GM12891 (cell line): ENCODE data around the gene ZDHHC18.
"Not testable (repeated sequence)": the region's sequence is repeated elsewhere in the genome, so short reads cannot be mapped to it uniquely, and the experiment has no call there.

Experiments
- DNase-seq: peaks from one replicate; pipeline ENCODE4 v3.0.0; 2011; ENCODE audit warnings: low spot score; ENCODE audit not compliant: insufficient read length
- FAIRE-seq: peaks from 2 replicates; lab custom pipeline; 2011; peaks lifted over from hg19 to GRCh38; lab: Jason Lieb, UNC
- PAX5 ChIP-seq: IDR thresholded peaks from 2 replicates; pipeline ENCODE4 v1.6.1; 2011; ENCODE audit warnings: low read length, moderate library complexity, mild to moderate bottlenecking; ENCODE audit not compliant: insufficient read depth, severe bottlenecking
- POLR2A ChIP-seq: IDR thresholded peaks from 2 replicates; pipeline ENCODE4 v1.6.1; 2011; ENCODE audit warnings: low read depth, low read length, control low read depth
- POLR2AphosphoS5 ChIP-seq: IDR thresholded peaks from 2 replicates; pipeline ENCODE4 v1.6.1; 2011; ENCODE audit warnings: low read depth, low read length, control low read depth
- POU2F2 ChIP-seq: IDR thresholded peaks from 2 replicates; pipeline ENCODE4 v1.6.1; 2011; ENCODE audit warnings: low read depth, mild to moderate bottlenecking, control low read depth, low read length, moderate library complexity
- SPI1 ChIP-seq: IDR thresholded peaks from 2 replicates; pipeline ENCODE4 v1.6.1; 2011; ENCODE audit warnings: low read depth, low read length, control low read depth
- TAF1 ChIP-seq: IDR thresholded peaks from 2 replicates; pipeline ENCODE4 v1.6.1; 2011; ENCODE audit warnings: low read depth, low read length, control low read depth

Gene ZDHHC18

DNA sequence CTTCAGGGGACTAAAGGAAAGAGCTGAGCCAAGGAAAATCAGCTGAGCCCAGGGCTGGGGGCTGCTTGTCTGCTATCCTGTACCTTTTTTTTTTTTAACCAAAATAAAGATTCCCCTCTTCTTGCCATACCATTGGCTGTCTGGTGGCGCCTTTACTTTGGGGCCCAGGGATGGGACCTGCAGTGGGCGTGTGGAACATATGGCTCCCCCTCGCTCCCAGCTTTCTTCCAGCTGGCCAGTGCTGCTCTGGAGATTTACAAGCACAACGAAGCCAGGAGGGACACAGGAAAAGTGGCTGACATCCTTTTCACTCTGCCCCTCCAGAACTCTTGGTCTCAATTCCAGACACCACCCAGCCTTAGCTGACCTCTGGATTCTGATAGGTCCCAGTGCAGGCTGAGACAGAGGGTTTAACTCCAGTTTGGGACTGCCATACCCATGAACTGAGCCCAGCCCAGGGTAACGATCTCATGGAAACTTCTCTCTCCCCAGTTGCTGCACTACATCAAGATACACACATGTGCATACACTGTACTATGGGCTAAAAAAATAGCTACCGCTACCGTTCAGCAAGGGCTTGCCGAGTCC, 31.1 kb downstream of the ZDHHC18 start:
- DNase-seq = no peak
- FAIRE-seq = no peak
- no peak for TF ChIP-seq SPI1
- no peak for TF ChIP-seq POLR2A
- no peak for TF ChIP-seq TAF1
- TF ChIP-seq PAX5 = no peak
- TF ChIP-seq POU2F2 = no peak
- no peak for TF ChIP-seq POLR2AphosphoS5

DNA sequence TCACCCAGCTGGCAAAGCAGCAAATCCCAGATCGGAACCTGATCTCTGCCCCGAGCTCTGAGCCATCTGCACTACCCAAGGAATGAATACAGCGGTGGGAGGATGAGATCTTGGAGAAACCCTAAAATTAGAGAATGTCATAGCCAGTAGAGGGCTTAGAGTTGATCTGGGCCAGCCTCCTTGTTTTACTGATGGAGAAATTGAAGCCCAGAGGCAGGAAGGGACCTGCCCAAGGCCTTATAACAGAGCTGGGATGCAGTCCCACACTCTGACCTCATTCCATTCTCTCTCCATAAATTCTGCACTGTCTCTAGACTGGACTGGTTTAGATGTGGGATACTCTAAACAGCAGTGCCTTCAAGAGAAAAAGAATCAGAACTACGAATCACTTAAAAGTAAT, 31.7 kb downstream of the ZDHHC18 start:
- FAIRE-seq = no peak
- TF ChIP-seq POU2F2 (no peak), SPI1 (no peak), TAF1 (no peak), PAX5 (no peak), POLR2AphosphoS5 (no peak), POLR2A (no peak)
- DNase-seq = no peak

DNA sequence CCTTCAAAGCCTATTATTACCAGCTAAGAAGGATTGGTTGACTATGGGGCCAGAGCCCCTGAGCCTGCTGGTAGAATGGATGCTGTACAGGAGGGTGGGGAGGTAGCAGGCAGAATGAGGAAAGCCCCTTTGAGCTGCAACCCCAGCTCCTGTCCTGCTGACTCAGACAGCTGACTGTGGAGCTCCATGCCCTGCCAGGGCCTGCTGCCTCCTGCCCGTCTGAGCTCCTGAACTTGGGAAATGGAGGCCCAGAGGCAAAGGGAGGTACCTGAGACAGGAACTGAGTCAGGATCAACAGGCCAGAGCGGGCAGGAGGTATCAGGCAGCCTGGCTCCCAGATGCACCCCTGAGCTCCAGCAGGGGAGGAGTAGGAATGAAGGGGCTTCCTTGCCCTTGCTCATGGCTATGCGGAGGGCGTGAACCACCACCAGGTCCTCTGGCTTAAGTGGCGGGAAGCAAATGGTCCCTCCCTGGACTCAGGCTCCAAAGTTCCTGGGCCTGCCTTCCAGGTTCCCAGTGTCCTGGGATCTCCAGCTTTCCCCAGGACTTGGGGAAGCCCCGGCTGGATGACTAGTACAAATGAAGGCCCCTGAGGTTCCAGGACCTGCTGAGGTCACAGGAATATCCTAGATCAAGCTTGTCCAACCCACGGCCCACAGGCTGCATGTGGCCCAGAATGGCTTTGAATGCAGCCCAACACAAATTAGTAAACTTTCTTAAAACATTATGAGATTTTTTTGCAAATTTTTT, 32.6 kb downstream of the ZDHHC18 start:
- FAIRE-seq (no peak), DNase-seq (no peak)
- TF ChIP-seq SPI1 = no peak
- no peak for TF ChIP-seq POLR2AphosphoS5
- TF ChIP-seq PAX5 = no peak
- no peak for TF ChIP-seq POLR2A
- no peak for TF ChIP-seq POU2F2
- no peak for TF ChIP-seq TAF1

DNA sequence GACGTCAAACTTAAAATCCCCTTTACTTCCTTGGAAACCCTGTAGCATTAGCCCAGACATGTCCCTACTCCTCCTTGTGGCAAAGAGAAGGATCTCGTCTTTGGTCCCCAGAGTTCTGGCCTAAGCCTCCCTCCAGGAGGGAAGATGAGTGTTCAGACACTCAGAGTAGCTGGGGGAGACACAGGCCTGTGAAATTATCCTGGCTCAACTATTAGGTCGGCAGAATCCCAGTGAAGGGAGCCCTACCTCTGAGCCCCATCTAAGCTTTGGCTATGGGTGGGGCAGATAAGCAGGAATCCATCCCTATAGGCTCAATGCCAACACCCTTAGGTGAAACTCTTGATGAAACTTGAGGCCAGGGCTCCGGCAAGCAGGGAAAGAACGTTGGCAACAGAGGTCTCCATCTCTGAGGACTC, 34.8 kb downstream of the ZDHHC18 start:
- FAIRE-seq = no peak
- TF ChIP-seq SPI1 (no peak), POU2F2 (no peak), POLR2A (no peak), PAX5 (no peak), TAF1 (no peak), POLR2AphosphoS5 (no peak)
- no peak for DNase-seq

DNA sequence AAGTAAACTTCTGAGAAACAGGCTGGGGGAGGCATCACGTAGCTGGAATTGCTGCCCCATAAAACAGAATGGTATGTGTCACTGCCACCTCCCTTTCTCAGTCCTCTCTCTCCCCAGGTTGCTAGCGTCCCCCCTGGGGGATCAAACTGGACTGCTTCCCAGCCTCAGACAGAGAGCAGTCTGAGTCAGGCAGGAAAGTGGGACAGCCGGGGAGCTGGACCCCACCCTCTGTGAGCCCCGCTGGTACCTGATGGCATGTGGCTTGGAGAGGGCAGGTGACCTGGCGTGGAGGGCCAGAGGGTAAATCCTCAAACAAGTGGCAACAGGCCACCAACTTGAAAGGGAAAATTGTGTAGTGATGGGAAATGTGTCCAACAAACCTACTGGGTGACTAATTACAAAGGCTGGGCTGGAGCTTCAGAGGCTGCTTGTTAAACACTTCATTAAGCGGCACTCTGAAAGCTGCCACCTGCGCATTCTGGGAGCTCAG, 35.4 kb downstream of the ZDHHC18 start:
- DNase-seq = no peak
- TF ChIP-seq TAF1 (no peak), POLR2A (no peak), PAX5 (no peak), POLR2AphosphoS5 (no peak), POU2F2 (no peak), SPI1 (no peak)
- no peak for FAIRE-seq

DNA sequence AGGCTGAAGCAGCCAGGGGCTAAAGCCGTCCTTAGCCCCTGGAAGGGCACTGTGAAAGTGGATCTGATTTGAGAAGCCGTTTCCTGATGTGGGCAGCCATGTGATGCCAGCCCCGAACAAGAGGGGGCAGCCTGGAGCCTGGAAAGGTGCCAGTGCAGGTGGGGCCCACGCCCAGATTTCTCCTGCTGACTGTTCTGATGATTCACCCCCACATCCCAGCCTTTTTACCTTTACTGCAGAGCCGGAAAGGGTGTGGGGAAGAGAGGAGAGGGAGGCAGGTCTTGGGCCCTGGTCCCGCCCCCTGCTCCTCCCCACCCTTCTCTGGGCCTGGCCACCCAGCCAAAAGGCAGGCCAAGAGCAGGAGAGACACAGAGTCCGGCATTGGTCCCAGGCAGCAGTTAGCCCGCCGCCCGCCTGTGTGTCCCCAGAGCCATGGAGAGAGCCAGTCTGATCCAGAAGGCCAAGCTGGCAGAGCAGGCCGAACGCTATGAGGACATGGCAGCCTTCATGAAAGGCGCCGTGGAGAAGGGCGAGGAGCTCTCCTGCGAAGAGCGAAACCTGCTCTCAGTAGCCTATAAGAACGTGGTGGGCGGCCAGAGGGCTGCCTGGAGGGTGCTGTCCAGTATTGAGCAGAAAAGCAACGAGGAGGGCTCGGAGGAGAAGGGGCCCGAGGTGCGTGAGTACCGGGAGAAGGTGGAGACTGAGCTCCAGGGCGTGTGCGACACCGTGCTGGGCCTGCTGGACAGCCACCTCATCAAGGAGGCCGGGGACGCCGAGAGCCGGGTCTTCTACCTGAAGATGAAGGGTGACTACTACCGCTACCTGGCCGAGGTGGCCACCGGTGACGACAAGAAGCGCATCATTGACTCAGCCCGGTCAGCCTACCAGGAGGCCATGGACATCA, 36.5 kb downstream of the ZDHHC18 start, which contains the start of gene SFN:
TSS of gene SFN (plus strand) at position 369 of the 904 bp plus-strand sequence. CDS start at position 433, 64 bp downstream.
- FAIRE-seq = no peak
- no peak for DNase-seq
- TF ChIP-seq SPI1 (no peak), POLR2AphosphoS5 (no peak), TAF1 (no peak), POLR2A (no peak), PAX5 (no peak), POU2F2 (no peak)

DNA sequence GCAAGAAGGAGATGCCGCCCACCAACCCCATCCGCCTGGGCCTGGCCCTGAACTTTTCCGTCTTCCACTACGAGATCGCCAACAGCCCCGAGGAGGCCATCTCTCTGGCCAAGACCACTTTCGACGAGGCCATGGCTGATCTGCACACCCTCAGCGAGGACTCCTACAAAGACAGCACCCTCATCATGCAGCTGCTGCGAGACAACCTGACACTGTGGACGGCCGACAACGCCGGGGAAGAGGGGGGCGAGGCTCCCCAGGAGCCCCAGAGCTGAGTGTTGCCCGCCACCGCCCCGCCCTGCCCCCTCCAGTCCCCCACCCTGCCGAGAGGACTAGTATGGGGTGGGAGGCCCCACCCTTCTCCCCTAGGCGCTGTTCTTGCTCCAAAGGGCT, 37.2 kb downstream of the ZDHHC18 start:
- no peak for TF ChIP-seq POLR2AphosphoS5
- TF ChIP-seq PAX5 = no peak
- DNase-seq (no peak), FAIRE-seq (peak; percentile 35)

DNA sequence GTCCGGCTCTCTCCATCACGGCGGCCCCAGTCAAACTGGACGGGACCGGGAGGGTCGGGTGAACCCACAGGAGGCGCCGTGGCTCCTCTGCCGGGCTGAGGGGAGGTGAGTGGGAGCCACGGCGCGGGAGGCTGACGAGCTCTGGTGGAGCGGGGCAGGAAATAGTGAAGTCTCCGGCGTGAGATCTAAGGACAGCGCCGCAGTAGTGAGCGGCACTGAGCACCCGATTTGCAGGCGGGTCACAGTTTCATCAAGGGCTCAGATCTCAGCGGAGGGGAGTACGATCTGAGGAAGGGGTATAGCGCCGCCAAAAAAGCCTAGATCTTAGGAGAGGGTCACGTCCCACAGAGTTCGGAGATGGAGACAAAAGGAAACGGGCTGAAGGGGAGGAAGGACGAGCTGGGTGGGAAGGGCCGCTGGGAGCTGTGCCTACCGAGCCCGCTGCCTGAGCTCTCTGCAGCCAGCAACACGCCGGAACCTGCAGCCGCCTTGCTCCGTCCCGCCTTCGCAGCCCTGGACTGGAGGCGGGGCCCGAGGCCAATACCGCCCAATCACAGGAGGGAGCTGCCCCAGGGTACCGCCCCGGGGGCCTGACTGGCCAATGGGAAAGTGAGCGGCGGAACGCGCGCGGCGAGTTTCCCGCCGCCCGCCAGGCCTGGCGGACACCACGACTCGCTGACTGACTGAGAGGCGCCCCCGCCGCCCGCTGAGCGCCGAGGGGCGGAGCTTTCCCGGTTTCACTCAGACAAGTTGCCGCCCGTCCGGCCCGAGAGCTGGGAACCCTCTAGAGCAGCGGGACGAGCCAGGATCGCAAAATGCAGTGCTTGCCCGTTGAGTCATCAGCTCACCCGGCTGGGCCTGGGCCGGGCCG, 38.4 kb downstream of the ZDHHC18 start:
- FAIRE-seq (peak; percentile 99), DNase-seq (peak; percentile 90)
- peak; percentile 96 for TF ChIP-seq POLR2A
- TF ChIP-seq TAF1 = peak; percentile 82
- peak; percentile 94 for TF ChIP-seq POLR2AphosphoS5
- TF ChIP-seq PAX5 = no peak
- peak; percentile 55; the same call in 1 of the 2 replicates for TF ChIP-seq POU2F2
- TF ChIP-seq SPI1 = no peak

DNA sequence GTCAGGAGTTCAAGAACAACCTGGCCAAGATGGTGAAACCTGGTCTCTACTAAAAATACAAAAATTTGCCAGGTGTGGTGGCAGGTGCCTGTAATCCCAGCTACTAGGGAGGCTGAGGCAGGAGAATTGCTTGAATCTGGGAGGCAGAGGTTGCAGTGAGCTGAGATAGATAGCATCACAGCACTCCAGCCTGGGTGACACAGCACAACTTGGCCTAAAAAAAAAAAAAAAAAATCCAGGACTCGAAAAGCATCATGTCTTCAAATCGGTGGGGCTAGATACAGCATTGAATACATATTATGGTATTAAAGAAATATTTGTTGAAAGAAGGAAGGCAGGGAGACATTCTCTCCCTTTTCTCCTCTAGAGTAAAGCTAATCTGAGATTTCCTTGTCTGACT, 46.6 kb downstream of the ZDHHC18 start:
- FAIRE-seq, DNase-seq: not testable (repeated sequence)
